HEK293 (cell line): ENCODE results near the gene HOXD3.

Experiments used
- CTCF ChIA-PET: fragments of 350-600 bp; formaldehyde crosslinking; extraction: SDS; loops from one replicate; lab custom pipeline; 2021; ENCODE audit warnings: antibody characterized with exemption; lab: Yijun Ruan, JAX
- POLR2A ChIA-PET: fragments of 300-600 bp; formaldehyde crosslinking; extraction: SDS; loops from one replicate; lab custom pipeline; 2020; ENCODE audit warnings: antibody characterized with exemption, inconsistent platforms; lab: Yijun Ruan, JAX
- H3K27ac ChIP-seq: fragments of 200-500 bp; sonication (Bioruptor generic); 2 replicates; pipeline ENCODE4 v1.5.1; 2014; ENCODE audit warnings: low read depth, low read length, control low read depth, inconsistent platforms; ENCODE audit errors: extremely low read depth
- H3K36me3 ChIP-seq, 2 experiments: fragments of 200-500 bp in 1 of 2; sonication (Bioruptor generic) in 1 of 2; 1 replicate in 1 of 2; 2 replicates in 1 of 2; pipeline ENCODE4 v1.5.1; 2014 to 2017; ENCODE audit warnings: inconsistent platforms in 2 of 2, low read length in 2 of 2; ENCODE audit not compliant: control insufficient read depth in 2 of 2, insufficient read depth in 1 of 2
- H3K4me1 ChIP-seq: fragments of 200-500 bp; sonication (Bioruptor generic); 2 replicates; pipeline ENCODE4 v1.5.1; 2014; ENCODE audit warnings: mild to moderate bottlenecking, low read length, inconsistent platforms; ENCODE audit not compliant: control insufficient read depth, insufficient read depth
- H3K4me3 ChIP-seq: 2 replicates; pipeline ENCODE4 v1.5.1; 2011; ENCODE audit warnings: low read depth, mild to moderate bottlenecking, control low read depth, low read length, moderate library complexity
- H3K9me3 ChIP-seq: fragments of 200-500 bp; sonication (Bioruptor generic); 2 replicates; pipeline ENCODE4 v1.5.1; 2014; ENCODE audit warnings: low read depth, low read length, inconsistent platforms; ENCODE audit not compliant: control insufficient read depth, insufficient read depth
- KLF10 ChIP-seq: fragments of 450-650 bp; IDR thresholded peaks from 2 replicates; pipeline ENCODE4 v1.5.1; 2018; ENCODE audit warnings: missing biosample characterization, mild to moderate bottlenecking, missing genetic modification characterization
- PATZ1 ChIP-seq: fragments of 450-650 bp; formaldehyde crosslinking; IDR thresholded peaks from 2 replicates; pipeline ENCODE4 v1.5.1; 2016; ENCODE audit warnings: missing biosample characterization, missing genetic modification characterization
- SP2 ChIP-seq: fragments of 450-650 bp; formaldehyde crosslinking; IDR thresholded peaks from 2 replicates; pipeline ENCODE4 v1.5.1; 2016; ENCODE audit warnings: missing biosample characterization, missing genetic modification characterization
- SP7 ChIP-seq: fragments of 450-650 bp; formaldehyde crosslinking; IDR thresholded peaks from 2 replicates; pipeline ENCODE4 v1.5.1; 2016; ENCODE audit warnings: missing biosample characterization, missing genetic modification characterization
- TRIM28 ChIP-seq: IDR thresholded peaks from 2 replicates; pipeline ENCODE4 v1.6.1; 2011; ENCODE audit warnings: low read length, control low read depth, borderline replicate concordance
- ZNF148 ChIP-seq: fragments of 450-650 bp; formaldehyde crosslinking; IDR thresholded peaks from 2 replicates; pipeline ENCODE4 v1.5.0; 2017; ENCODE audit warnings: missing biosample characterization, missing genetic modification characterization, borderline replicate concordance
- ZNF184 ChIP-seq: fragments of 450-650 bp; IDR thresholded peaks from 2 replicates; pipeline ENCODE4 v1.5.1; 2018; ENCODE audit warnings: missing biosample characterization, mild to moderate bottlenecking, missing genetic modification characterization
- ZNF2 ChIP-seq: fragments of 450-650 bp; formaldehyde crosslinking; IDR thresholded peaks from 2 replicates; pipeline ENCODE4 v1.5.1; 2016; ENCODE audit warnings: missing biosample characterization, missing genetic modification characterization
- ZNF362 ChIP-seq: fragments of 450-650 bp; formaldehyde crosslinking; IDR thresholded peaks from 2 replicates; pipeline ENCODE4 v1.5.1; 2016; ENCODE audit warnings: missing biosample characterization, missing genetic modification characterization
- ZNF416 ChIP-seq: fragments of 450-650 bp; formaldehyde crosslinking; IDR thresholded peaks from 2 replicates; pipeline ENCODE4 v1.5.1; 2016; ENCODE audit warnings: missing biosample characterization, missing genetic modification characterization
- ZNF423 ChIP-seq: fragments of 450-650 bp; formaldehyde crosslinking; IDR thresholded peaks from 2 replicates; pipeline ENCODE4 v1.5.1; 2016; ENCODE audit warnings: missing biosample characterization, missing genetic modification characterization
- ZNF433 ChIP-seq: fragments of 450-650 bp; formaldehyde crosslinking; IDR thresholded peaks from 2 replicates; pipeline ENCODE4 v1.5.1; 2016; ENCODE audit warnings: missing biosample characterization, missing genetic modification characterization, low read depth
- ZNF639 ChIP-seq: fragments of 450-650 bp; formaldehyde crosslinking; IDR thresholded peaks from 2 replicates; pipeline ENCODE4 v1.5.1; 2016; ENCODE audit warnings: missing biosample characterization, missing genetic modification characterization
- ZNF664 ChIP-seq: fragments of 450-650 bp; formaldehyde crosslinking; IDR thresholded peaks from 2 replicates; pipeline ENCODE4 v1.5.1; 2016; ENCODE audit warnings: missing biosample characterization, missing genetic modification characterization
- ZNF677 ChIP-seq: fragments of 450-650 bp; IDR thresholded peaks from 2 replicates; pipeline ENCODE4 v1.5.0; 2018; ENCODE audit warnings: missing biosample characterization, mild to moderate bottlenecking, missing genetic modification characterization, moderate library complexity
- ZNF707 ChIP-seq: fragments of 450-650 bp; formaldehyde crosslinking; IDR thresholded peaks from 2 replicates; pipeline ENCODE4 v1.5.1; 2016; ENCODE audit warnings: missing biosample characterization, missing genetic modification characterization
- ZNF843 ChIP-seq: fragments of 450-650 bp; formaldehyde crosslinking; IDR thresholded peaks from 2 replicates; pipeline ENCODE4 v1.5.1; 2016; ENCODE audit warnings: missing biosample characterization, missing genetic modification characterization

Gene HOXD3

GRCh38 chr2:176112375-176113302, 44.5 kb upstream of the HOXD3 start (continued):
- TF ChIP-seq SP2 (no peak), ZNF639 (tag by site-specific recombination) (no peak), ZNF2 (no peak)
- TF ChIP-seq, all 188 proteins: peak for 0

- Histone ChIP-seq H3K4me1 (0 out of 2 replicates have a peak, but pooled peaks cover 2% of the 10 kb centered on the region), H3K9me3 (no peaks in the 10 kb centered on the region), H3K4me3 (no peak overlapping the region), H3K27ac (no peak overlapping the region), H3K36me3 (peaks cover 21 to 99% of the 10 kb centered on the region in 2 experiments; a peak in 2 of 3 replicates)
- POLR2A ChIA-PET: interaction anchor here (1.7 kb wide), 1 partner anchor 10 kb away, joined by 6 read pairs; no protein-coding TSS in a partner anchor
- CTCF ChIA-PET: interaction anchor here (0.7 to 2.2 kb wide), 2 partner anchors 12 to 503 kb away, joined by 4 to 8 read pairs; no protein-coding TSS in a partner anchor
- no peak for TF ChIP-seq ZNF416 (tag by site-specific recombination)
- TF ChIP-seq ZNF843: no peak
- TF ChIP-seq ZNF148 (tag by site-specific recombination): no peak
- TF ChIP-seq KLF10: no peak
- no peak for TF ChIP-seq ZNF664 (tag by site-specific recombination)
- TF ChIP-seq TRIM28: no peak
- no peak for TF ChIP-seq ZNF707 (tag by site-specific recombination)
- TF ChIP-seq ZNF184 (tag by site-specific recombination): no peak
- no peak for TF ChIP-seq ZNF433 (tag by site-specific recombination)
- TF ChIP-seq ZNF423 (tag by site-specific recombination): no peak
- TF ChIP-seq ZNF677 (tag by site-specific recombination): no peak
- TF ChIP-seq SP7: no peak
Observed at GRCh38 chr2:176114120-176114929, 42.8 kb upstream of the HOXD3 start.

GRCh38 chr2:176114930-176115625, 42.0 kb upstream of the HOXD3 start:
- TF ChIP-seq ZNF362 (tag by site-specific recombination): no peak
- no peak for TF ChIP-seq ZNF843
- no peak for TF ChIP-seq PATZ1 (tag by site-specific recombination)
- Histone ChIP-seq H3K27ac (no peak overlapping the region), H3K4me3 (no peak overlapping the region), H3K4me1 (no peaks in the 10 kb centered on the region), H3K36me3 (peaks cover 26 to 99% of the 10 kb centered on the region in 2 experiments; a peak in 2 of 3 replicates), H3K9me3 (no peaks in the 10 kb centered on the region)
- ChIA-PET CTCF (interaction anchor here (0.7 to 0.9 kb wide), 2 partner anchors 12 to 551 kb away, joined by 3 to 4 read pairs; no protein-coding TSS in a partner anchor), POLR2A (no interaction called here)
